Measurements from ENCODE around the gene C3orf80. TPM values are rescaled to one million over a fixed set of nuclear protein-coding genes. Genes with fewer than 3 reads are reported as not detected.
"Not testable (repeated sequence)": the region's sequence is repeated elsewhere in the genome, so short reads cannot be mapped to it uniquely, and the experiment has no call there.

The C3orf80 gene
- total RNA-seq, 1 experiment from 2014 or later: 3.2 TPM

- Mint-ChIP-seq H3K36me3 (ENCODE audit: insufficient read depth, unreplicated experiment) (no peaks in the 10 kb centered on the region), H3K27ac (ENCODE audit: unreplicated experiment) (no peak overlapping the region), H3K4me1 (ENCODE audit: low read depth, unreplicated experiment) (no peaks in the 10 kb centered on the region), H3K27me3 (ENCODE audit: insufficient read depth, unreplicated experiment) (no peaks in the 10 kb centered on the region), H3K9me3 (ENCODE audit: unreplicated experiment) (no peaks in the 10 kb centered on the region), H3K4me3 (ENCODE audit: unreplicated experiment) (no peak overlapping the region)
- Histone ChIP-seq H3K9me3 (no peaks in the 10 kb centered on the region), H3K4me1 (no peaks in the 10 kb centered on the region), H3K36me3 (ENCODE audit: control insufficient read depth, insufficient read depth, low read length) (no peaks in the 10 kb centered on the region), H3K27me3 (replicated peaks; ENCODE audit: control insufficient read depth, insufficient read depth, low read length) (no peaks in the 10 kb centered on the region), H3K4me3 (ENCODE audit: low read depth, low read length) (no peak overlapping the region)
- no TSS peak for BruUV-seq (replicated peaks)
- ChIA-PET CTCF (interaction anchor here (0.9 kb wide), 1 partner anchor 37 kb away, joined by 4 read pairs; no protein-coding TSS in a partner anchor), POLR2A (no interaction called here)
- DNase-seq: no peak
- TF ChIP-seq, protein P1, sequence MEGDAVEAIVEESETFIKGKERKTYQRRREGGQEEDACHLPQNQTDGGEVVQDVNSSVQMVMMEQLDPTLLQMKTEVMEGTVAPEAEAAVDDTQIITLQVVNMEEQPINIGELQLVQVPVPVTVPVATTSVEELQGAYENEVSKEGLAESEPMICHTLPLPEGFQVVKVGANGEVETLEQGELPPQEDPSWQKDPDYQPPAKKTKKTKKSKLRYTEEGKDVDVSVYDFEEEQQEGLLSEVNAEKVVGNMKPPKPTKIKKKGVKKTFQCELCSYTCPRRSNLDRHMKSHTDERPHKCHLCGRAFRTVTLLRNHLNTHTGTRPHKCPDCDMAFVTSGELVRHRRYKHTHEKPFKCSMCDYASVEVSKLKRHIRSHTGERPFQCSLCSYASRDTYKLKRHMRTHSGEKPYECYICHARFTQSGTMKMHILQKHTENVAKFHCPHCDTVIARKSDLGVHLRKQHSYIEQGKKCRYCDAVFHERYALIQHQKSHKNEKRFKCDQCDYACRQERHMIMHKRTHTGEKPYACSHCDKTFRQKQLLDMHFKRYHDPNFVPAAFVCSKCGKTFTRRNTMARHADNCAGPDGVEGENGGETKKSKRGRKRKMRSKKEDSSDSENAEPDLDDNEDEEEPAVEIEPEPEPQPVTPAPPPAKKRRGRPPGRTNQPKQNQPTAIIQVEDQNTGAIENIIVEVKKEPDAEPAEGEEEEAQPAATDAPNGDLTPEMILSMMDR (IDR thresholded peaks at IDR 0.05; ENCODE audit: insufficient read depth in 1 of 2, low read depth in 1 of 2, low read length in 1 of 2, severe bottlenecking in 1 of 2, unreplicated experiment in 1 of 2): no peak
- intact Hi-C loops (cut with micrococcal nuclease; ENCODE audit: unreplicated experiment): no loop called here
Observed at GRCh38 chr3:160200353-160200752, 24.9 kb upstream of the C3orf80 start.

DNA sequence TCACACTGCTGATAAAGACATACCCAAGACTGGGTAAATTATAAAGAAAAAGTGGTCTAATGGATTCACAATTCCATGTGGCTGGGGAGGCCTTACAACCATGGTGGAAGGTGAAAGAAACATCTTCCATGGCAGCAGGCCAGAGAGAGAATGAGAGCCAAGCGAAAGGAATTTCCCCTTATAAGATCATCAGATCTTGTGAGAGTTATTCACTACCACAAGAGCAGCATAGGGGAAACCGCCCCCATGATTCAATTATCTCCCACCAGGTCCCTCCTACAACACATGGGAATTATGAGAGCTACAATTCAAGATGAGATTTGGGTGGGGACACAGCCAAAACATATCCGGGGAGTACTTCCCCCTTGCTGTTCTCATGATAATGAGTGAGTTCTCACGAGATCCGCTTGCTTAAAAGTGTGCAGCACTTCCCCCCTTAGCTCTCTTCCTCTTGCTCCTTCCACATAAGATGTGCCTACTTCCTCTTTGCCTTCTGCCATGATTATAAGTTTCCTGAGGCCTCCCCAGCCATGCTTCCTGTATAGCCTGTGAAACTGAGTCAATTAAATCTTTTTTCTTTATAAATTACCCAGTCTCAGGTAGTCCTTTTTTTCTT lies 20.7 kb upstream of the C3orf80 start:
- H3K4me3 ChIP-seq (ENCODE audit: low read depth, low read length); H3K9me3 Mint-ChIP-seq (ENCODE audit: unreplicated experiment); BruUV-seq (replicated peaks); H3K27me3 Mint-ChIP-seq (ENCODE audit: insufficient read depth, unreplicated experiment); H3K27ac Mint-ChIP-seq (ENCODE audit: unreplicated experiment); H3K36me3 ChIP-seq (ENCODE audit: control insufficient read depth, insufficient read depth, low read length); H3K27me3 ChIP-seq (replicated peaks; ENCODE audit: control insufficient read depth, insufficient read depth, low read length); DNase-seq; H3K4me3 Mint-ChIP-seq (ENCODE audit: unreplicated experiment); H3K4me1 Mint-ChIP-seq (ENCODE audit: low read depth, unreplicated experiment); H3K9me3 ChIP-seq; H3K36me3 Mint-ChIP-seq (ENCODE audit: insufficient read depth, unreplicated experiment); intact Hi-C loops (cut with micrococcal nuclease; ENCODE audit: unreplicated experiment); H3K4me1 ChIP-seq: not testable (repeated sequence)
- POLR2A ChIA-PET: interaction anchor here (0.6 kb wide), 1 partner anchor 222 kb away, joined by 3 read pairs; no protein-coding TSS in a partner anchor
- CTCF ChIA-PET: interaction anchor here (0.6 kb wide), 1 partner anchor 240 kb away, joined by 3 read pairs; no protein-coding TSS in a partner anchor

DNA sequence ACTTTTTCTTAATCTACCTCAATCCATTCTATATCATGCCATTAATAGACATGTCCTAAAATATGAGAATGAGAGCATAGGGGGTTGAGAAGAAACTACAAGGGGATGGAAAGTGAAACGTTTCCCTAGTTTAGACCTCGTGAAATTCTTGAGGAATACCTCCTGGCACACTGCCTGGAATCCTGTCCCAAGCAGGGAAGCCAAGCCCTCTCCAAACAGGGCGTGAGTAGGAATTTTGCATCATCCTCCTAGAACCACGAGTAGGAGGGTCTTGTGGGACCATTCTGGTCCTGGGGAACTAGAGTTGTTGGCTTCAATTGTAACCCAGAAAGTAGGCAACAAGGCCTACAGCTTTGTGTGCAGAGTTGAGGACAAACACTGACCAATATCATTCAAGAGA lies 19.6 kb upstream of the C3orf80 start:
- H3K4me3 Mint-ChIP-seq (ENCODE audit: unreplicated experiment): no peak overlapping the region
- H3K9me3 Mint-ChIP-seq (ENCODE audit: unreplicated experiment): no peaks in the 10 kb centered on the region
- no peaks in the 10 kb centered on the region for H3K27me3 Mint-ChIP-seq (ENCODE audit: insufficient read depth, unreplicated experiment)

More for the DNA sequence above, 19.6 kb upstream of the C3orf80 start:
- Histone ChIP-seq H3K36me3 (ENCODE audit: control insufficient read depth, insufficient read depth, low read length) (no peaks in the 10 kb centered on the region), H3K4me1 (no peaks in the 10 kb centered on the region), H3K4me3 (ENCODE audit: low read depth, low read length) (no peak overlapping the region), H3K27me3 (replicated peaks; ENCODE audit: control insufficient read depth, insufficient read depth, low read length) (no peaks in the 10 kb centered on the region), H3K9me3 (no peaks in the 10 kb centered on the region)
- TF ChIP-seq, protein P1 (IDR thresholded peaks at IDR 0.05; ENCODE audit: insufficient read depth in 1 of 2, low read depth in 1 of 2, low read length in 1 of 2, severe bottlenecking in 1 of 2, unreplicated experiment in 1 of 2): no peak
- DNase-seq: no peak
- Mint-ChIP-seq H3K4me1 (ENCODE audit: low read depth, unreplicated experiment) (peaks cover 3% of the 10 kb centered on the region), H3K27ac (ENCODE audit: unreplicated experiment) (no peak overlapping the region), H3K36me3 (ENCODE audit: insufficient read depth, unreplicated experiment) (no peaks in the 10 kb centered on the region)
- POLR2A ChIA-PET: no interaction called here
- CTCF ChIA-PET: no interaction called here
- intact Hi-C loops (cut with micrococcal nuclease; ENCODE audit: unreplicated experiment): no loop called here
- no TSS peak for BruUV-seq (replicated peaks)

Measured in Caco-2 (cell line).